ENCODE data around the gene PKLR.

PKLR gene

DNA sequence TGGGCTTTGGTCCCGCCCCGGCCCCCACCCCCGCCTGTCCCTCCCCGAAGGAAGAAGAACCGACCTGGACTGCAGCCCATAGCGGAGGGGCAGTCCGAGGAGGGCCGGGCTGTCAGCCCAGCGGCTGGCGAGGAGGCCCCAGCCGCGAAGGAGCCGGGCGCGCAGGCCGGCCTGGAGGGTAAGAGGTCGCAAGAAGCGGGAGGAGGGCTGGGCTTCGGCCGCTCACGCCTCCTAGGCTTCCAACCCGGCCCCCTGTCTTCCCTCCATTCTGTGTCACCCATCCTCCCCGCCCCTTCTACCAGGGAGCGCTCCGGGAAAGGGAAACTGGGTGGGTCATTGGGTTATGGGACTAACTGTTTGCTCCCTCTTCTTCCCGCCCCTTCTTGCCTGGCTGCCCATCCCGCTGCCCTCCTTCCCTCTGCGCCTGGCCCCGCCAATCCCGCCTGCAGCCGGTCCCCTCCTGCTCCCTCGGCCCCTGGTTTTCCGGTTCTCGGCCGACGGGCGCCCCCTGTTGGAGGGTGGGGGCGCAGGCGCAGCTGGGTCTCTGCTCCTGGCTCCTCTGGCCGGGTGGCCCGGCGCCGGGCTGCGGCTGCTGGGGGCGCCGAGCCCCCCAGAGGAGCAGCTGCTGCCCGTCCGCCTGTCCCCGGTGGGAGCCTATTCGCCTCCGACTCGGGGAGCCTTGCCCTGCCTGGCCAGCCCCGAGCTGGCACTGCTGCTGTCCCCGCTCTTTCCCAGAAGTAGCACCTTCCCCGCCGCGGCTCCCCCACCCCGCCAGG lies 21.9 kb upstream of the PKLR start:
- Histone ChIP-seq H3K27ac (peak overlapping the region; percentile 98 to 99), H3K4me3 (peak overlapping the region; percentile 87)
- DNase-seq (ENCODE audit: low spot score): peak; percentile 98
- TF ChIP-seq, protein P1, sequence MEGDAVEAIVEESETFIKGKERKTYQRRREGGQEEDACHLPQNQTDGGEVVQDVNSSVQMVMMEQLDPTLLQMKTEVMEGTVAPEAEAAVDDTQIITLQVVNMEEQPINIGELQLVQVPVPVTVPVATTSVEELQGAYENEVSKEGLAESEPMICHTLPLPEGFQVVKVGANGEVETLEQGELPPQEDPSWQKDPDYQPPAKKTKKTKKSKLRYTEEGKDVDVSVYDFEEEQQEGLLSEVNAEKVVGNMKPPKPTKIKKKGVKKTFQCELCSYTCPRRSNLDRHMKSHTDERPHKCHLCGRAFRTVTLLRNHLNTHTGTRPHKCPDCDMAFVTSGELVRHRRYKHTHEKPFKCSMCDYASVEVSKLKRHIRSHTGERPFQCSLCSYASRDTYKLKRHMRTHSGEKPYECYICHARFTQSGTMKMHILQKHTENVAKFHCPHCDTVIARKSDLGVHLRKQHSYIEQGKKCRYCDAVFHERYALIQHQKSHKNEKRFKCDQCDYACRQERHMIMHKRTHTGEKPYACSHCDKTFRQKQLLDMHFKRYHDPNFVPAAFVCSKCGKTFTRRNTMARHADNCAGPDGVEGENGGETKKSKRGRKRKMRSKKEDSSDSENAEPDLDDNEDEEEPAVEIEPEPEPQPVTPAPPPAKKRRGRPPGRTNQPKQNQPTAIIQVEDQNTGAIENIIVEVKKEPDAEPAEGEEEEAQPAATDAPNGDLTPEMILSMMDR (IDR thresholded peaks at IDR 0.05): peak; percentile 97

DNA sequence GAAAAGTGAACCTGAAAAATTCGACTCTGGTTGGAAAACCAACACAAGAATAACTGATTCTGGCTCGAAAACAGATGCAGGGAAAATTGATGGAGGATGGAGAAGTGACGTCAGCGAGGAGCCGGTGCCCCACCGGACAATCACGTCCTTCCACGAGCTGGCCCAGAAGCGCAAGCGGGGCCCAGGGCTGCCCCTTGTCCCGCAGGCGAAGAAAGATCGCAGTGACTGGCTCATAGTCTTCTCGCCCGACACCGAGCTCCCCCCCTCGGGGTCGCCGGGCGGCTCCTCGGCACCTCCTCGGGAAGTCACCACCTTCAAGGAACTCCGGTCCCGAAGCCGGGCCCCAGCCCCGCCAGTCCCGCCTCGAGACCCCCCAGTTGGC lies 21.3 kb upstream of the PKLR start:
- Histone ChIP-seq H3K27ac (peak overlapping the region; percentile 98 to 99), H3K4me3 (peak overlapping the region; percentile 87)
- no peak for DNase-seq (ENCODE audit: low spot score)
- TF ChIP-seq, protein P1 (IDR thresholded peaks at IDR 0.05): no peak

DNA sequence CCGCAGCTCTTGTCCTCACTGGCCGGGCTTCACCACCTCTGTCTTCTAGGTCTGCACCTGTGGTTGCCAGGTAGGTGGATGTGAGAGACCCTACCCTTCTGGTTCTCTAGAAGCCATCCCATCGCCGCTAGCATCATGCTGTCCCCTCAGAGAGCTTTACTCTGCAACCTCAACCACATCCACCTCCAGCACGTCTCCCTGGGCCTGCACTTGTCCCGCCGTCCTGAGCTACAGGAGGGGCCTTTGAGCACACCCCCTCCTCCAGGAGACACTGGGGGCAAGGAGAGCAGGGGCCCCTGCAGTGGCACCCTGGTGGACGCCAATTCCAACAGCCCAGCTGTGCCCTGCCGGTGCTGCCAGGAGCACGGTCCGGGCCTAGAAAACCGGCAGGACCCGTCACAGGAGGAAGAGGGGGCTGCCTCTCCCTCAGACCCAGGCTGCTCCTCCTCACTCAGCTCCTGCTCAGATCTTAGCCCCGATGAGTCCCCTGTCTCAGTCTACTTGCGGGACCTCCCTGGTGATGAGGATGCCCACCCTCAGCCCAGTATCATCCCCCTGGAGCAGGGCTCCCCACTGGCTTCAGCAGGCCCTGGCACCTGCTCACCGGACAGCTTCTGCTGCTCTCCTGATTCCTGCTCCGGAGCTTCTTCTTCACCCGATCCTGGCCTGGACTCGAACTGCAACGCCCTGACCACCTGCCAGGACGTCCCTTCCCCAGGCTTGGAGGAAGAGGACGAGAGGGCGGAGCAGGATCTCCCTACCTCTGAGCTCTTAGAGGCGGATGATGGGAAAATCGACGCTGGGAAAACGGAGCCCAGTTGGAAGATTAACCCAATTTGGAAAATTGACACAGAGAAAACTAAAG lies 20.6 kb upstream of the PKLR start:
- TF ChIP-seq, protein P1 (IDR thresholded peaks at IDR 0.05): no peak
- no peak for DNase-seq (ENCODE audit: low spot score)
- Histone ChIP-seq H3K27ac (peak overlapping the region; percentile 98 to 99), H3K4me3 (peak overlapping the region; percentile 87)

DNA sequence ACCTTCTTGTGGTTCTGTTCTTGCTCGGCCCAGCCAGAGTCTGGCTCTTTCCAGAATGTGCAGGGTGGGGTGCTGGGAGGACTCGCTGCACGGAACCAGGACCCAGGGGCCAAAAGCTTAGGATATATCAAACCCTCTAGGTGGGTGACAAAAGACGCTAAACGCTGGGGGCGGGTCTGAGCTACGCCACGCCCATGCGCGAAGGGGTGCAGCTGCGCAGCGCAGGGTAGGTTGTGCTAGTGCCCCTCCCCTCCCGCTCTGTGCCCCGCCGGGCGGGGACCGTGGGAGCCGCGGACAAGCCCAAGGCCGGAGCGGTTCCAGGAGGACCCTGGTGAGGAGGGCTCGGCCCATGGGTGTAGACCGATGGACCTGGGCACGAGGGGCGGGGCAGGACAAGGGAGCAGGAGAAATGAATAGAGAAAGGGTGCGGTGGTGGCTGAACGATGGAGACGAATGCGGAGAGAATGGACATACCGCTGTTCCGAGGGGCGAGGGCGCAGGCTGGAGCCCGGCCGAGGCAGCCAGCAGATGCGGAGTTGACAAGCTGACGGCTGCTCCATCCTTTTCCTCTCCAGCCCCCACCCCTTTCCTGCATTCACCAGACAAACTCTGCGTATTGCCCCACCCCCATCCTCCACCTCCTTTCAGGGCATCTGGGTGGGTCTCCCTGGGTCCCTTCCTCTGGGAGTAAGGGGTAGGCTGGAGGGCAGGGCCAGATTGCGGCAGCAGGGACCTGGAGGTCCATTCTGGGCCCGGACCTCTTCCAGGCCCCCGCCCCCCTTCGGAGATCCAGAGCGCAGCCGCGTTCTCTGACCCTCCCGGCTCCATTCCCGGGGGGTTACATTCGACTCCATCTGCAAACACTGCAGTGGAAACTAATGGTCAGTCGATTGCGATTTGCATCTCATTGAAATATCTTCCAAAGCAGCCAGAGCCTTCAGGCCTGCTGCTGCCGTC lies 19.7 kb upstream of the PKLR start, which contains the start of gene RUSC1:
RUSC1 (plus strand) TSS at position 234 of the 957 bp plus-strand sequence. CDS start 880 bp downstream, outside the sequence.
- TF ChIP-seq, protein P1 (IDR thresholded peaks at IDR 0.05): no peak
- DNase-seq (ENCODE audit: low spot score): peak; percentile 91
- Histone ChIP-seq H3K4me3 (peak within 1 kb of the TSS; percentile 87), H3K27ac (peak within 1 kb of the TSS; percentile 98 to 99)

DNA sequence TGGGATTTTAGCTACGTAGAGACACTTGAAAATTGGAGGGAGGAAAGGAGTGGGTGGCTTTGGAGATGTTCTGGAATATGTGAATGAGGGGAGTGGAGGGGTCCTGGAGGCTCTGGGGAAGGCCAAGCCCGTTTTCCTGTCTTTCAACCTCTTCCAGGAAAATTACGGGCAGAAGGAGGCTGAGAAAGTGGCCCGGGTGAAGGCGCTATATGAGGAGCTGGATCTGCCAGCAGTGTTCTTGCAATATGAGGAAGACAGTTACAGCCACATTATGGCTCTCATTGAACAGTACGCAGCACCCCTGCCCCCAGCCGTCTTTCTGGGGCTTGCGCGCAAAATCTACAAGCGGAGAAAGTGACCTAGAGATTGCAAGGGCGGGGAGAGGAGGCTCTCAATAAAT lies 19.0 kb upstream of the PKLR start:
- peak overlapping the region; percentile 98 to 99 for H3K27ac ChIP-seq
- TF ChIP-seq, protein P1 (IDR thresholded peaks at IDR 0.05): no peak
- peak overlapping the region; percentile 87 for H3K4me3 ChIP-seq
- DNase-seq (ENCODE audit: low spot score): no peak

- Histone ChIP-seq H3K27ac (no peak overlapping the region), H3K4me3 (no peak overlapping the region)
- DNase-seq (ENCODE audit: low spot score): no peak
- TF ChIP-seq, protein P1 (IDR thresholded peaks at IDR 0.05): no peak
These were observed 18.3 kb upstream of the PKLR start for GRCh38 chr1:155319536-155319935.
